Sigmoid colon (tissue), 7 donors: ENCODE results near the gene CTH. TPM values are rescaled to one million over a fixed set of nuclear protein-coding genes. Genes with fewer than 3 reads are reported as not detected.

ENCODE experiments used
- DNase-seq: peaks from one replicate; pipeline ENCODE4 v3.0.0-alpha.2; 2019
- H3K27ac ChIP-seq, 4 donors: fragments of 200-600 bp; sonication (generic); one replicate each; pipeline ENCODE4 v1.5.1; 2016 to 2019; ENCODE audit warnings: mild to moderate bottlenecking in 1 of 4
- H3K27me3 ChIP-seq, 3 donors: fragments of 200-600 bp; sonication (generic); one replicate each; pipeline ENCODE4 v1.5.1; 2019; ENCODE audit warnings: mild to moderate bottlenecking in 1 of 3
- H3K36me3 ChIP-seq, 4 donors: fragments of 200-600 bp; sonication (generic); one replicate each; pipeline ENCODE4 v1.5.1; 2016 to 2019
- H3K4me1 ChIP-seq, 4 donors: fragments of 200-600 bp; sonication (generic); one replicate each; pipeline ENCODE4 v1.5.1; 2017 to 2019
- H3K4me3 ChIP-seq, 4 donors: fragments of 200-600 bp; sonication (generic); one replicate each; pipeline ENCODE4 v1.5.1; 2017 to 2019; ENCODE audit warnings: mild to moderate bottlenecking in 2 of 4, moderate library complexity in 1 of 4
- H3K9me3 ChIP-seq, 4 donors: fragments of 200-600 bp in 3 of 4; sonication (generic) in 3 of 4; one replicate each; pipeline versions ENCODE4 v1.5.1 to v1.6.1; 2013 to 2019
- CTCF ChIP-seq, 4 experiments: fragments of 450-650 bp in 3 of 4; fragments of 200-600 bp in 1 of 4; IDR thresholded peaks; one replicate each; pipeline ENCODE4 v1.5.1; 2016 to 2019; ENCODE audit warnings: antibody characterized with exemption in 4 of 4, mild to moderate bottlenecking in 3 of 4, moderate library complexity in 2 of 4
- EP300 ChIP-seq, 4 donors: sonication (generic); formaldehyde crosslinking; IDR thresholded peaks; one replicate each; pipeline ENCODE4 v1.6.1; 2017; ENCODE audit warnings: antibody characterized with exemption in 4 of 4
- POLR2A ChIP-seq, 2 donors: fragments of 450-650 bp; IDR thresholded peaks; one replicate each; pipeline ENCODE4 v1.6.1; 2016; ENCODE audit warnings: antibody characterized with exemption in 2 of 2, mild to moderate bottlenecking in 2 of 2, moderate library complexity in 2 of 2
- POLR2AphosphoS5 ChIP-seq, 4 donors: sonication (generic); formaldehyde crosslinking; IDR thresholded peaks; one replicate each; pipeline ENCODE4 v1.6.1; 2017; ENCODE audit warnings: antibody characterized with exemption in 4 of 4
- WGBS, 2 donors: extraction: QIAGEN DNeasy Blood & Tissue Kit; methylation state at CpG; one replicate each; pipeline ENCODE4 v1.1.7; 2013; 5-methylcytosine and 5-hydroxymethylcytosine counted together
- intact Hi-C: fragments of 100-400 bp; cut with DNase I; formaldehyde crosslinking; loops from one replicate; pipeline ENCODE4 v1.15.1; 2023
- polyA plus RNA-seq, 3 donors: library from polyadenylated mRNA; stranded (reverse); fragments of 200-250 nt; gene quantifications; one replicate each; pipeline ENCODE4 v1.2.3, GENCODE V29; 2013
- total RNA-seq, 4 donors: library from RNA; depleted of rRNA; stranded (reverse); fragments of >200 nt; gene quantifications; one replicate each; pipeline ENCODE4 v1.1.0, GENCODE V29; 2016
- donor health status: healthy with polysubstance abuse.
- donor health status: Bipolar disorder and iron deficiency.
- donor health status: healthy.

CTH gene
- total and polyA plus RNA-seq, 7 donors = 1.1 to 5.5 (median 4.6) TPM

- Histone ChIP-seq H3K27ac (no peak overlapping the region), H3K27me3 (no peaks in the 10 kb centered on the region), H3K9me3 (no peaks in the 10 kb centered on the region), H3K4me1 (no peaks in the 10 kb centered on the region), H3K36me3 (peaks cover 0 to 55% (median 3%) of the 10 kb centered on the region in 4 donors), H3K4me3 (no peak overlapping the region)
- TF ChIP-seq POLR2A (IDR thresholded peaks at IDR 0.05) (no peak), EP300 (IDR thresholded peaks at IDR 0.05) (no peak), CTCF (IDR thresholded peaks at IDR 0.05) (no peak), POLR2AphosphoS5 (IDR thresholded peaks at IDR 0.05) (no peak)
- intact Hi-C loops = no loop called here
- no peak for DNase-seq
- WGBS, 2 donors = 36 to 67% methylated on average over 2 of the region's 2 CpGs
Observed at GRCh38 chr1:70431317-70431716, 20.2 kb downstream of the CTH start.

GRCh38 chr1:70431874-70432273 is 20.8 kb downstream of the CTH start:
- Histone ChIP-seq H3K27me3 (no peaks in the 10 kb centered on the region), H3K9me3 (no peaks in the 10 kb centered on the region), H3K4me1 (no peaks in the 10 kb centered on the region), H3K4me3 (no peak overlapping the region), H3K27ac (no peak overlapping the region), H3K36me3 (peaks cover 0 to 51% (median 3%) of the 10 kb centered on the region in 4 donors)
- 20 to 74% methylated on average over 3 of the region's 3 CpGs for WGBS, 2 donors
- DNase-seq = no peak
- intact Hi-C loops = no loop called here
- TF ChIP-seq EP300 (IDR thresholded peaks at IDR 0.05) (no peak), POLR2AphosphoS5 (IDR thresholded peaks at IDR 0.05) (no peak), POLR2A (IDR thresholded peaks at IDR 0.05) (no peak), CTCF (IDR thresholded peaks at IDR 0.05) (no peak)

- 57 to 87% methylated on average over 1 of the region's 1 CpG for WGBS, 2 donors
- peaks cover 0 to 56% (median 3%) of the 10 kb centered on the region in 4 donors for H3K36me3 ChIP-seq
- intact Hi-C loops = no loop called here
- TF ChIP-seq CTCF (IDR thresholded peaks at IDR 0.05) = no peak
- TF ChIP-seq POLR2AphosphoS5 (IDR thresholded peaks at IDR 0.05) = no peak
- TF ChIP-seq POLR2A (IDR thresholded peaks at IDR 0.05) = no peak
- TF ChIP-seq EP300 (IDR thresholded peaks at IDR 0.05) = no peak
- H3K4me3 ChIP-seq = no peak overlapping the region
- no peak for DNase-seq
- H3K4me1 ChIP-seq = no peaks in the 10 kb centered on the region
- H3K27me3 ChIP-seq = no peaks in the 10 kb centered on the region
- no peak overlapping the region for H3K27ac ChIP-seq
- H3K9me3 ChIP-seq = no peaks in the 10 kb centered on the region
Observed at GRCh38 chr1:70434253-70434859, 23.3 kb downstream of the CTH start.

GRCh38 chr1:70436622-70437251 is 25.7 kb downstream of the CTH start:
- 75 to 86% methylated on average over 6 of the region's 6 CpGs for WGBS, 2 donors
- no peak for DNase-seq

More at GRCh38 chr1:70436622-70437251, 25.7 kb downstream of the CTH start:
- Histone ChIP-seq H3K4me1 (no peaks in the 10 kb centered on the region), H3K27ac (peak overlapping the region in 3 of 4 donors; percentile 10 to 49 (median 23)), H3K36me3 (peaks cover 0 to 38% (median 3%) of the 10 kb centered on the region in 4 donors), H3K9me3 (no peaks in the 10 kb centered on the region), H3K4me3 (no peak overlapping the region), H3K27me3 (no peaks in the 10 kb centered on the region)
- intact Hi-C loops = loop anchor here (2.0 to 5.0 kb wide), 2 partner anchors 74 to 616 kb away; no protein-coding TSS in a partner anchor
- no peak for TF ChIP-seq EP300 (IDR thresholded peaks at IDR 0.05)
- TF ChIP-seq CTCF (IDR thresholded peaks at IDR 0.05) = peak in 2 of 4 experiments; percentile 39 to 40
